Ishikawa (cell line): ENCODE measurements around the gene C1orf198.

Experiments
- CEBPB ChIP-seq: IDR thresholded peaks from 2 replicates; pipeline ENCODE4 v1.6.1; 2012
- CREB1 ChIP-seq: IDR thresholded peaks from 2 replicates; pipeline ENCODE4 v1.6.1; 2012; ENCODE audit warnings: low read depth
- EGR1 ChIP-seq: IDR thresholded peaks from 2 replicates; pipeline ENCODE4 v1.6.1; 2012
- EP300 ChIP-seq: IDR thresholded peaks from 2 replicates; pipeline ENCODE4 v1.6.1; 2012; ENCODE audit warnings: borderline replicate concordance
- FOXM1 ChIP-seq: IDR thresholded peaks from 2 replicates; pipeline ENCODE4 v1.6.1; 2012; ENCODE audit warnings: low read depth, borderline replicate concordance
- NFIC ChIP-seq: IDR thresholded peaks from 2 replicates; pipeline ENCODE4 v1.6.1; 2012
- RAD21 ChIP-seq: IDR thresholded peaks from 2 replicates; pipeline ENCODE4 v1.6.1; 2012; ENCODE audit warnings: low read depth
- TAF1 ChIP-seq: IDR thresholded peaks from 2 replicates; pipeline ENCODE4 v1.6.1; 2012; ENCODE audit warnings: low read depth, mild to moderate bottlenecking
- TCF12 ChIP-seq: IDR thresholded peaks from 2 replicates; pipeline ENCODE4 v1.6.1; 2012; ENCODE audit warnings: low read depth
- TEAD4 ChIP-seq: IDR thresholded peaks from 2 replicates; pipeline ENCODE4 v1.6.1; 2012
- YY1 ChIP-seq: IDR thresholded peaks from 2 replicates; pipeline ENCODE4 v1.6.1; 2012; ENCODE audit warnings: low read depth
- ZBTB7A ChIP-seq: IDR thresholded peaks from 2 replicates; pipeline ENCODE4 v1.6.1; 2012; ENCODE audit warnings: low read depth
- TF ChIP-seq, protein P1 (sequence below): IDR thresholded peaks from 2 replicates; pipeline ENCODE4 v1.6.1; 2012; ENCODE audit warnings: low read depth, mild to moderate bottlenecking
- TF ChIP-seq, protein P2 (sequence below): IDR thresholded peaks from 2 replicates; pipeline ENCODE4 v1.6.1; 2012
- TF ChIP-seq, protein P3 (sequence below): IDR thresholded peaks from 2 replicates; pipeline ENCODE4 v1.6.1; 2012

The C1orf198 gene

DNA sequence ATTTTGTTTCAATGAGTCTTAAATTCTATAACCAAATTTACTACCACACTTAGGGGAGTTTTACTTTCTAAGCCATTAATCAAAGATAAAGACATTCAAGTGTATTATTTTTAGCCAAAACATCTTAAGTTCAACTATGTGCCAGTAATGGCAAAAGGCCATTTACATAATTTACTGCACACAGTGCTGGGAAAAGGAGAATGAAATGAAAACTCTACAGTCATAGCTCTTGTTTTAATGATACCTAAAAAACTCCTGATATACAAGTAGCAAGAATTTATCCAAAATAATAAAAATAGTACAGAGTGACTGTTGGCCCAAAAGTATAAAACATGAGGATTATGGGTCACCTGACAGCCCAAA lies 42.4 kb upstream of the C1orf198 start:
- TF ChIP-seq TAF1: no peak
- no peak for TF ChIP-seq CEBPB

DNA sequence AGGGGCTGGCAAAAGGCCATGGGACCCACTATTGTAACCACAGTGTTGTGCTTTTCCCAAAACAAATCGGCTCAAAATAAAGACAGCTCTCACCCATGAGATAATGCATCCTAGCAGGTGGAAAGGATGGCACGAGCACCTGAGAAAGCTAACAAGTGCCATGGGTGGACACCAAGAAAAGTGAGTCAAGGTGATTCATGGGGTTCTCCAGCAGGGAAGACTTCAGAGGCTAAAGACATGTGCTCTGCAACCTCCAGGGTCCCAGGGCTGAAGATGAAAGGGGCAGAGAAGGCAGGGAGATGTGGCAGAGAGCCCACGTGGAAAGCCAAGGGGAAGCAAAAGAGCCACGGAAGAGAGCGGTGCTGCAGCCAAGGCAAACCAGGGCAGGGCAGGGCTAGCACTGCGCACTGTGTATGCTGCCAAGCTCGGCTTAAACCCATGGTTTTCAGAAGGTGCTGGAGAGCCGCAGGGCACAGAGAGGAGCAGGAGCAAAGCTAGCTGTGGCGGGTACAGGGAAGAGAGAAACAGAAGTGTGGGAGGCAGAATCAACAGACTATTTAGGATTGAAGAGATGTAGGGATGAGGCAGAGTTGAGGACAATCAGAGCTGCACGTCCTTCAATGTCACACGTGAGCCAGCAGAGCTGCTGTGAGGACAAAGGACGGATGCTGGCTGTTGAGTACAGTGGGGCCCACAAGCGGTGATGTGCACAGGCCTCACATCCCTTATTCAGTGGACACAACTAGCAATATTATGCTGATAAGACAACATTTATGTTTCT lies 41.8 kb upstream of the C1orf198 start:
- TF ChIP-seq TCF12 (no peak), EGR1 (no peak), EP300 (no peak), CEBPB (no peak), TEAD4 (no peak)
- TF ChIP-seq, protein P1, sequence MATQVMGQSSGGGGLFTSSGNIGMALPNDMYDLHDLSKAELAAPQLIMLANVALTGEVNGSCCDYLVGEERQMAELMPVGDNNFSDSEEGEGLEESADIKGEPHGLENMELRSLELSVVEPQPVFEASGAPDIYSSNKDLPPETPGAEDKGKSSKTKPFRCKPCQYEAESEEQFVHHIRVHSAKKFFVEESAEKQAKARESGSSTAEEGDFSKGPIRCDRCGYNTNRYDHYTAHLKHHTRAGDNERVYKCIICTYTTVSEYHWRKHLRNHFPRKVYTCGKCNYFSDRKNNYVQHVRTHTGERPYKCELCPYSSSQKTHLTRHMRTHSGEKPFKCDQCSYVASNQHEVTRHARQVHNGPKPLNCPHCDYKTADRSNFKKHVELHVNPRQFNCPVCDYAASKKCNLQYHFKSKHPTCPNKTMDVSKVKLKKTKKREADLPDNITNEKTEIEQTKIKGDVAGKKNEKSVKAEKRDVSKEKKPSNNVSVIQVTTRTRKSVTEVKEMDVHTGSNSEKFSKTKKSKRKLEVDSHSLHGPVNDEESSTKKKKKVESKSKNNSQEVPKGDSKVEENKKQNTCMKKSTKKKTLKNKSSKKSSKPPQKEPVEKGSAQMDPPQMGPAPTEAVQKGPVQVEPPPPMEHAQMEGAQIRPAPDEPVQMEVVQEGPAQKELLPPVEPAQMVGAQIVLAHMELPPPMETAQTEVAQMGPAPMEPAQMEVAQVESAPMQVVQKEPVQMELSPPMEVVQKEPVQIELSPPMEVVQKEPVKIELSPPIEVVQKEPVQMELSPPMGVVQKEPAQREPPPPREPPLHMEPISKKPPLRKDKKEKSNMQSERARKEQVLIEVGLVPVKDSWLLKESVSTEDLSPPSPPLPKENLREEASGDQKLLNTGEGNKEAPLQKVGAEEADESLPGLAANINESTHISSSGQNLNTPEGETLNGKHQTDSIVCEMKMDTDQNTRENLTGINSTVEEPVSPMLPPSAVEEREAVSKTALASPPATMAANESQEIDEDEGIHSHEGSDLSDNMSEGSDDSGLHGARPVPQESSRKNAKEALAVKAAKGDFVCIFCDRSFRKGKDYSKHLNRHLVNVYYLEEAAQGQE: no peak
- TF ChIP-seq, protein P2, sequence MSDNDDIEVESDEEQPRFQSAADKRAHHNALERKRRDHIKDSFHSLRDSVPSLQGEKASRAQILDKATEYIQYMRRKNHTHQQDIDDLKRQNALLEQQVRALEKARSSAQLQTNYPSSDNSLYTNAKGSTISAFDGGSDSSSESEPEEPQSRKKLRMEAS: no peak

DNA sequence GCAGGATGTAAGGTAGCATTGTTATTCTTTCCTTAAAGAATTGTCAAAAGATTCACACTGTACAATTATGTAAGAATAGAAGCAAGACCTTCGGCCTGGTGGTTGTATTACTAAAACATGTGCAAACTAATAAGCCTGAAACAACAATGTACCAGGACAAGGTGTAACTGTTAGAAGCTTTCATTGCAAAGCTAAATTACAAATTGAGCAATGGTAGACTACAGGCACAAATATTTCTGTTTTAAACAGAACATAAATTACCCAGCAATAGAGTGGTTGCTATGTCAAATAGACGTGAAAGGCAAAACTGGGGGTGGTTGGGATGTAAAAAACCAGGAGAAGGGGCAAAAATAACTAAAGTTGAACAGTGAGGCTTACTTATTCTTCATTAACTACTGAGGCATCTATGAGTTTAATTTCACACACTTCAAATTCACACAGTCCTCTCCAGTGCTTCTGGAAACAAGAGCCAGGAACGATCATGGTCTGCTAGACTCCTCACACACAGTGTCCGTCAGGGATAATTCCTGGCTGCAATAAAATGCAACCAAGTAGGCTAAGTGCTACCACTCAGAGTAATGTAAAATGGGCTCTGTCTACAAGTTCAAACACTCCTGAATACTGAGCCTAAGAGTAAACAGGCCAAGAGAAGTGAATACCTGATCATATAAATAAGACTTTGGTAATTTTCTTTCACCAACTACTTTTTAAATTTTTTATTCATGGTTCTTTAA lies 39.3 kb upstream of the C1orf198 start:
- TF ChIP-seq TAF1 (no peak), NFIC (no peak), RAD21 (no peak), TEAD4 (no peak), EGR1 (no peak), CREB1 (no peak)
- TF ChIP-seq, protein P3, sequence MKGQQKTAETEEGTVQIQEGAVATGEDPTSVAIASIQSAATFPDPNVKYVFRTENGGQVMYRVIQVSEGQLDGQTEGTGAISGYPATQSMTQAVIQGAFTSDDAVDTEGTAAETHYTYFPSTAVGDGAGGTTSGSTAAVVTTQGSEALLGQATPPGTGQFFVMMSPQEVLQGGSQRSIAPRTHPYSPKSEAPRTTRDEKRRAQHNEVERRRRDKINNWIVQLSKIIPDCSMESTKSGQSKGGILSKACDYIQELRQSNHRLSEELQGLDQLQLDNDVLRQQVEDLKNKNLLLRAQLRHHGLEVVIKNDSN: no peak
- TF ChIP-seq, protein P1: no peak

DNA sequence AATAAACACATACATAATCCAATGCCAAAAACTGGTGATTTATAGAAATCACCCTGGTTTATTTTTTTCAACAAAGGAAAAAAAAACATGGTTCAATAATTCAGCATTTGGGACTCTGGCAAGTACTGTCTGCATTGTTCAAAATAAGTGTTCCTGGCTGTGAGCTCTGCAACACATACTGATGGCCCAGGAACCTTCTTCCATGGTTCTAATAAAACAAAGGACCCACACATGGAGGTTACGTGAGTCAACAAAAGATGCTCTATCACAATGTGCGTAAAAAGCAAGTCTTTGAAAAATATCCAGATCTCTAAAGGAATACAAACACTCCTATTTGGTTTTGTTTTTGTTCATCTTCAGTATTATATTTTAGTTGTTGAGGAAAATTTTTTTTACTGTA lies 37.9 kb upstream of the C1orf198 start:
- TF ChIP-seq NFIC: no peak
- TF ChIP-seq YY1: no peak
- no peak for TF ChIP-seq CREB1
- TF ChIP-seq ZBTB7A: no peak
- TF ChIP-seq EP300: no peak
- TF ChIP-seq TEAD4: no peak
- no peak for TF ChIP-seq FOXM1
- TF ChIP-seq TAF1: no peak
- TF ChIP-seq, protein P1: no peak
- no peak for TF ChIP-seq RAD21

DNA sequence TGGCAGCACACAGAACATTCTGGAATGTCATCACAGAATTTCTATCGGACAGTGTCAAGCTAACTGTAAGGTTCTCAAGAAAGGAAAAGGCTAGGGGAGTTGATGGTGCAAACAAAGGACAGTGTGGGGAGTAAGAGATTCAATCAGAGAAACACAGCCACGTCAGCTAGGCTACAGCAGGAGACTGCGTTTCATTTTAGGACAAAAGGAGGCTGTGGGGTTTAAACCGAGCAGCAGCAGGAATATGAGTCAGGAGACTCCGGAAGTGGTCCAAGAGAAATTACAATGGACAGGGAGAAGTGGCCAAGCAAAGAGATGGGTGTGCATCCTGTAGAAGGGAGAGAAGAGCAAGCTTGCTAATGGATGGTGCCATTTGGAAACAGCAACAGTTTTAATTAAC lies 37.4 kb upstream of the C1orf198 start:
- TF ChIP-seq, protein P2: no peak
- TF ChIP-seq RAD21 (no peak), CEBPB (no peak)
